D721Med (cell line): Measurements from ENCODE around the gene CAD.
A peak's percentile ranks its signal among the peaks of the same experiment; 100 is the strongest.
"Not testable (repeated sequence)": the region's sequence is repeated elsewhere in the genome, so short reads cannot be mapped to it uniquely, and the experiment has no call there.

Experiments used
- DNase-seq: peaks from one replicate; pipeline ENCODE4 v3.0.0; 2011; ENCODE audit warnings: low spot score; ENCODE audit not compliant: insufficient read length
- FAIRE-seq: peaks from 2 replicates; lab custom pipeline; 2011; peaks lifted over from hg19 to GRCh38; lab: Jason Lieb, UNC
- TF ChIP-seq, protein P1 (sequence below): IDR thresholded peaks from 2 replicates; pipeline ENCODE4 v1.5.1; 2012; ENCODE audit warnings: mild to moderate bottlenecking, control low read depth; ENCODE audit not compliant: insufficient read depth; ENCODE audit errors: missing control alignments

Gene CAD

GRCh38 chr2:27217173-27218121 is at the start of gene CAD:
Gene CAD, plus strand, starts transcription at chr2:27217369. Its CDS starts 183 bp downstream, at chr2:27217552.
- TF ChIP-seq, protein P1, sequence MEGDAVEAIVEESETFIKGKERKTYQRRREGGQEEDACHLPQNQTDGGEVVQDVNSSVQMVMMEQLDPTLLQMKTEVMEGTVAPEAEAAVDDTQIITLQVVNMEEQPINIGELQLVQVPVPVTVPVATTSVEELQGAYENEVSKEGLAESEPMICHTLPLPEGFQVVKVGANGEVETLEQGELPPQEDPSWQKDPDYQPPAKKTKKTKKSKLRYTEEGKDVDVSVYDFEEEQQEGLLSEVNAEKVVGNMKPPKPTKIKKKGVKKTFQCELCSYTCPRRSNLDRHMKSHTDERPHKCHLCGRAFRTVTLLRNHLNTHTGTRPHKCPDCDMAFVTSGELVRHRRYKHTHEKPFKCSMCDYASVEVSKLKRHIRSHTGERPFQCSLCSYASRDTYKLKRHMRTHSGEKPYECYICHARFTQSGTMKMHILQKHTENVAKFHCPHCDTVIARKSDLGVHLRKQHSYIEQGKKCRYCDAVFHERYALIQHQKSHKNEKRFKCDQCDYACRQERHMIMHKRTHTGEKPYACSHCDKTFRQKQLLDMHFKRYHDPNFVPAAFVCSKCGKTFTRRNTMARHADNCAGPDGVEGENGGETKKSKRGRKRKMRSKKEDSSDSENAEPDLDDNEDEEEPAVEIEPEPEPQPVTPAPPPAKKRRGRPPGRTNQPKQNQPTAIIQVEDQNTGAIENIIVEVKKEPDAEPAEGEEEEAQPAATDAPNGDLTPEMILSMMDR: peak; percentile 24
- DNase-seq (peak; percentile 74), FAIRE-seq (no peak)

GRCh38 chr2:27170581-27171337 is 46.4 kb upstream of the CAD start:
- TF ChIP-seq, protein P1: no peak
- no peak for DNase-seq
- FAIRE-seq: no peak

DNA sequence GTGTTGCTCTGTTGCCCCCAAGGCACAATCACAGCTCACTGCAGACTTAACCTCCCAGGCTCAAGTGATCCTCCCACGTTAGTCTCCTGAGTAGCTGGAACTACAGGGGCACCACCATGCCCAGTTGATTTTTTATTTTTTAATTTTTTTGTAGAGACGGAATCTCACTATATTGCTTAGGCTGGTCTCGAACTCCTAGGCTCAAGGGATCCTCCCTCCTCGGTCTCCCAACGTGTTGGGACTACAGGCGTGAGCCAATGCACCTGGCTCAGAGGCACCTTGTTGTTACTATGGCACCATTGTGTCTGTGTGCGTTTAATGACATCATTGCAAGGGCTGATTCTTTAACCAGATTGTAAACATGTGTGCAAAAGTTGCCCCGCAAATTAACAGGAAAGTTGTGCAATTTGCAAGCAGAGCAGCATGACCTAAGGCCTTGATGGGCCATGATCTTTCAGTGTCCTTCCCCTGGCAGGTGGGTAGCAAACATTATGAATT is 45.8 kb upstream of the CAD start:
- no peak for FAIRE-seq
- DNase-seq: no peak

GRCh38 chr2:27174638-27175037 is 42.5 kb upstream of the CAD start:
- DNase-seq (no peak), FAIRE-seq (no peak)
- TF ChIP-seq, protein P1: no peak

More for the DNA sequence above, 45.8 kb upstream of the CAD start:
- TF ChIP-seq, protein P1: no peak

DNA sequence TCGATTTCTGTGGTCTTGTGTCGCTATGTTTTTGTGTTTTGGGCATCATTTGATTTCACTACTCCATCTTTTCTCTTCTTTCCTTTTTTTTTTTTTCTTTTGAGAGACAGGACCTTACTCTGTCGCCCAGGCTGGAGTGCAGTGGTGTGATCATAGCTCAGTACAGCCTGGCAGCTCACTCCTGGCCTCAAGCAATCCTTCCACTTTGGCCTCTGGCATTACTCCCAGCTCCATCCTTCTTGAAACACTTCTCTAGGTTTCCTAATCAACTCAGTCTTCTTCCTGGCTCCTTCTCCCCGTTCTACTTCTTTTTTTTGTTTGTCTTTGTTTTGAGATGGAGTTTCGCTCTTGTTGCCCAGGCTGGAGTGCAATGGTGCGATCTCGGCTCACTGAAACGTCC is 41.8 kb upstream of the CAD start:
- DNase-seq (no peak), FAIRE-seq (no peak)
- TF ChIP-seq, protein P1: no peak

- FAIRE-seq: not testable (repeated sequence)
These were observed 41.4 kb upstream of the CAD start for GRCh38 chr2:27175781-27176180.

More at GRCh38 chr2:27175781-27176180, 41.4 kb upstream of the CAD start:
- not testable (repeated sequence) for DNase-seq
